ENCODE results near the gene DUSP10.

Gene DUSP10

GRCh38 chr1:221672965-221673364 is 68.9 kb downstream of the DUSP10 start:
- H3K4ac ChIP-seq (ENCODE audit: low read depth in 1 of 2, low read length in 2 of 2), result no peak overlapping the region
- no peak overlapping the region for H3K4me3 ChIP-seq (ENCODE audit: insufficient read depth in 1 of 2, low read depth in 1 of 2, low read length in 2 of 2)
- no peak overlapping the region for H2BK12ac ChIP-seq (ENCODE audit: low read length in 2 of 2)
- no peaks in the 10 kb centered on the region for H3K9me3 ChIP-seq (ENCODE audit: control insufficient read depth, low read length)
- DNase-seq, result no peak
- H3K23ac ChIP-seq (ENCODE audit: low read length in 2 of 2), result no peak overlapping the region
- no peak overlapping the region for H3K18ac ChIP-seq (ENCODE audit: low read depth in 1 of 2, low read length in 2 of 2)
- H3K14ac ChIP-seq (ENCODE audit: low read length in 2 of 2), result no peak overlapping the region
- no peak overlapping the region for H3K27ac ChIP-seq (ENCODE audit: low read length, poor library complexity, severe bottlenecking)
- H3K79me1 ChIP-seq (replicated peaks; ENCODE audit: low read length, poor library complexity, severe bottlenecking), result no peaks in the 10 kb centered on the region
- no peak overlapping the region for H2BK5ac ChIP-seq (ENCODE audit: low read depth, low read length, poor library complexity, severe bottlenecking)
- no peak overlapping the region for H2AFZ ChIP-seq (ENCODE audit: low read depth, low read length)
- no peak overlapping the region for H2BK15ac ChIP-seq (ENCODE audit: low read depth, poor library complexity, severe bottlenecking)
- H4K8ac ChIP-seq (ENCODE audit: low read length), result no peak overlapping the region
- no peaks in the 10 kb centered on the region for H3K27me3 ChIP-seq (ENCODE audit: control insufficient read depth in 1 of 2, insufficient read depth in 1 of 2, low read length in 2 of 2)
- peaks cover 2% of the 10 kb centered on the region for H3K4me1 ChIP-seq (ENCODE audit: control insufficient read depth, insufficient read depth, low read depth, low read length)
- H2AK5ac ChIP-seq (ENCODE audit: low read length, severe bottlenecking), result no peak overlapping the region
- no peak overlapping the region for H2BK120ac ChIP-seq (ENCODE audit: low read depth, low read length)
- H3K4me2 ChIP-seq (ENCODE audit: low read length, poor library complexity, severe bottlenecking), result no peak overlapping the region
- H4K91ac ChIP-seq (ENCODE audit: low read length), result no peak overlapping the region
- H3K9ac ChIP-seq (ENCODE audit: low read length), result no peak overlapping the region
- no peaks in the 10 kb centered on the region for H3K36me3 ChIP-seq (ENCODE audit: control insufficient read depth in 1 of 2, insufficient read depth in 2 of 2, low read depth in 1 of 2, low read length in 2 of 2)
- WGBS, result 100% methylated on average over 1 of the region's 3 CpGs

GRCh38 chr1:221672239-221672645 is 69.6 kb downstream of the DUSP10 start:
- Histone ChIP-seq H2BK5ac (ENCODE audit: low read depth, low read length, poor library complexity, severe bottlenecking) (no peak overlapping the region), H3K9ac (ENCODE audit: low read length) (no peak overlapping the region), H3K4me1 (ENCODE audit: control insufficient read depth, insufficient read depth, low read depth, low read length) (peaks cover 3% of the 10 kb centered on the region), H3K27me3 (ENCODE audit: control insufficient read depth in 1 of 2, insufficient read depth in 1 of 2, low read length in 2 of 2) (no peaks in the 10 kb centered on the region), H3K23ac (ENCODE audit: low read length in 2 of 2) (no peak overlapping the region), H2BK12ac (ENCODE audit: low read length in 2 of 2) (no peak overlapping the region), H3K14ac (ENCODE audit: low read length in 2 of 2) (no peak overlapping the region), H3K9me3 (ENCODE audit: control insufficient read depth, low read length) (no peaks in the 10 kb centered on the region), H3K79me1 (replicated peaks; ENCODE audit: low read length, poor library complexity, severe bottlenecking) (no peaks in the 10 kb centered on the region), H2BK15ac (ENCODE audit: low read depth, poor library complexity, severe bottlenecking) (no peak overlapping the region), H2AK5ac (ENCODE audit: low read length, severe bottlenecking) (no peak overlapping the region), H3K27ac (ENCODE audit: low read length, poor library complexity, severe bottlenecking) (peak overlapping the region; percentile 72), H2BK120ac (ENCODE audit: low read depth, low read length) (no peak overlapping the region), H4K91ac (ENCODE audit: low read length) (no peak overlapping the region), H4K8ac (ENCODE audit: low read length) (no peak overlapping the region), H3K36me3 (ENCODE audit: control insufficient read depth in 1 of 2, insufficient read depth in 2 of 2, low read depth in 1 of 2, low read length in 2 of 2) (no peaks in the 10 kb centered on the region), H3K18ac (ENCODE audit: low read depth in 1 of 2, low read length in 2 of 2) (peak overlapping the region in 1 of 2 experiments; percentile 62), H3K4me2 (ENCODE audit: low read length, poor library complexity, severe bottlenecking) (no peak overlapping the region), H3K4ac (ENCODE audit: low read depth in 1 of 2, low read length in 2 of 2) (no peak overlapping the region), H2AFZ (ENCODE audit: low read depth, low read length) (no peak overlapping the region), H3K4me3 (ENCODE audit: insufficient read depth in 1 of 2, low read depth in 1 of 2, low read length in 2 of 2) (no peak overlapping the region)
- WGBS, result 58% methylated on average over 2 of the region's 2 CpGs
- DNase-seq, result peak; percentile 50

GRCh38 chr1:221670081-221670480 is 71.8 kb downstream of the DUSP10 start:
- H2AFZ ChIP-seq (ENCODE audit: low read depth, low read length), result no peak overlapping the region
- no peak overlapping the region for H2BK12ac ChIP-seq (ENCODE audit: low read length in 2 of 2)
- no peak overlapping the region for H3K4ac ChIP-seq (ENCODE audit: low read depth in 1 of 2, low read length in 2 of 2)
- no peak overlapping the region for H2BK5ac ChIP-seq (ENCODE audit: low read depth, low read length, poor library complexity, severe bottlenecking)
- no peak overlapping the region for H2BK15ac ChIP-seq (ENCODE audit: low read depth, poor library complexity, severe bottlenecking)
- no peaks in the 10 kb centered on the region for H3K27me3 ChIP-seq (ENCODE audit: control insufficient read depth in 1 of 2, insufficient read depth in 1 of 2, low read length in 2 of 2)
- no peak overlapping the region for H2AK5ac ChIP-seq (ENCODE audit: low read length, severe bottlenecking)
- H4K8ac ChIP-seq (ENCODE audit: low read length), result no peak overlapping the region
- H3K4me3 ChIP-seq (ENCODE audit: insufficient read depth in 1 of 2, low read depth in 1 of 2, low read length in 2 of 2), result no peak overlapping the region
- H3K79me1 ChIP-seq (replicated peaks; ENCODE audit: low read length, poor library complexity, severe bottlenecking), result no peaks in the 10 kb centered on the region
- H4K91ac ChIP-seq (ENCODE audit: low read length), result no peak overlapping the region
- no peak overlapping the region for H3K27ac ChIP-seq (ENCODE audit: low read length, poor library complexity, severe bottlenecking)
- no peak overlapping the region for H3K23ac ChIP-seq (ENCODE audit: low read length in 2 of 2)
- WGBS, result 86% methylated on average over 2 of the region's 2 CpGs
- DNase-seq, result no peak
- H2BK120ac ChIP-seq (ENCODE audit: low read depth, low read length), result no peak overlapping the region
- no peak overlapping the region for H3K14ac ChIP-seq (ENCODE audit: low read length in 2 of 2)
- H3K9ac ChIP-seq (ENCODE audit: low read length), result no peak overlapping the region
- no peak overlapping the region for H3K18ac ChIP-seq (ENCODE audit: low read depth in 1 of 2, low read length in 2 of 2)
- H3K9me3 ChIP-seq (ENCODE audit: control insufficient read depth, low read length), result no peaks in the 10 kb centered on the region
- no peak overlapping the region for H3K4me2 ChIP-seq (ENCODE audit: low read length, poor library complexity, severe bottlenecking)
- H3K4me1 ChIP-seq (ENCODE audit: control insufficient read depth, insufficient read depth, low read depth, low read length), result peaks cover 3% of the 10 kb centered on the region
- H3K36me3 ChIP-seq (ENCODE audit: control insufficient read depth in 1 of 2, insufficient read depth in 2 of 2, low read depth in 1 of 2, low read length in 2 of 2), result no peaks in the 10 kb centered on the region

GRCh38 chr1:221669441-221669840 is 72.4 kb downstream of the DUSP10 start:
- Histone ChIP-seq H3K27me3 (ENCODE audit: control insufficient read depth in 1 of 2, insufficient read depth in 1 of 2, low read length in 2 of 2) (no peaks in the 10 kb centered on the region), H2BK5ac (ENCODE audit: low read depth, low read length, poor library complexity, severe bottlenecking) (no peak overlapping the region), H3K14ac (ENCODE audit: low read length in 2 of 2) (peak overlapping the region in 1 of 2 experiments; percentile 71), H4K91ac (ENCODE audit: low read length) (no peak overlapping the region), H3K18ac (ENCODE audit: low read depth in 1 of 2, low read length in 2 of 2) (no peak overlapping the region), H2AK5ac (ENCODE audit: low read length, severe bottlenecking) (peak overlapping the region; percentile 7), H2BK15ac (ENCODE audit: low read depth, poor library complexity, severe bottlenecking) (no peak overlapping the region), H3K4me2 (ENCODE audit: low read length, poor library complexity, severe bottlenecking) (no peak overlapping the region), H3K27ac (ENCODE audit: low read length, poor library complexity, severe bottlenecking) (no peak overlapping the region), H2AFZ (ENCODE audit: low read depth, low read length) (no peak overlapping the region), H3K4me1 (ENCODE audit: control insufficient read depth, insufficient read depth, low read depth, low read length) (peaks cover 3% of the 10 kb centered on the region), H3K9me3 (ENCODE audit: control insufficient read depth, low read length) (no peaks in the 10 kb centered on the region), H3K23ac (ENCODE audit: low read length in 2 of 2) (no peak overlapping the region), H2BK120ac (ENCODE audit: low read depth, low read length) (no peak overlapping the region), H3K79me1 (replicated peaks; ENCODE audit: low read length, poor library complexity, severe bottlenecking) (no peaks in the 10 kb centered on the region), H2BK12ac (ENCODE audit: low read length in 2 of 2) (peak overlapping the region; percentile 18 to 63), H3K9ac (ENCODE audit: low read length) (no peak overlapping the region), H4K8ac (ENCODE audit: low read length) (no peak overlapping the region), H3K4me3 (ENCODE audit: insufficient read depth in 1 of 2, low read depth in 1 of 2, low read length in 2 of 2) (no peak overlapping the region), H3K4ac (ENCODE audit: low read depth in 1 of 2, low read length in 2 of 2) (no peak overlapping the region), H3K36me3 (ENCODE audit: control insufficient read depth in 1 of 2, insufficient read depth in 2 of 2, low read depth in 1 of 2, low read length in 2 of 2) (no peaks in the 10 kb centered on the region)
- no peak for DNase-seq

All from mesenchymal stem cell (in vitro differentiated cells and primary cell).